HEK293T (cell line): ENCODE measurements around the gene AMZ1.

Experiments used
- BHLHE40 ChIP-seq: fragments of 450-650 bp; IDR thresholded peaks from 2 replicates; pipeline ENCODE4 v1.6.1; 2016; ENCODE audit warnings: mild to moderate bottlenecking, moderate library complexity, borderline replicate concordance
- CTBP1 ChIP-seq: fragments of 450-650 bp; IDR thresholded peaks from 2 replicates; pipeline ENCODE4 v1.6.1; 2016; ENCODE audit warnings: borderline replicate concordance
- ELF4 ChIP-seq: fragments of 450-650 bp; IDR thresholded peaks from 2 replicates; pipeline ENCODE4 v1.6.1; 2017; ENCODE audit warnings: antibody characterized with exemption
- FOXA1 ChIP-seq: fragments of 450-650 bp; IDR thresholded peaks from 2 replicates; pipeline ENCODE4 v1.6.1; 2016; ENCODE audit warnings: mild to moderate bottlenecking
- FOXK2 ChIP-seq: fragments of 450-650 bp; IDR thresholded peaks from 2 replicates; pipeline ENCODE4 v1.6.1; 2016; ENCODE audit warnings: mild to moderate bottlenecking
- FOXM1 ChIP-seq: fragments of 450-650 bp; IDR thresholded peaks from 2 replicates; pipeline ENCODE4 v1.6.1; 2017; ENCODE audit warnings: mild to moderate bottlenecking, borderline replicate concordance
- L3MBTL2 ChIP-seq: fragments of 450-650 bp; conservative IDR thresholded peaks from 2 replicates; pipeline ENCODE4 v1.6.1; 2016; ENCODE audit warnings: mild to moderate bottlenecking
- LEF1 ChIP-seq: fragments of 450-650 bp; IDR thresholded peaks from 2 replicates; pipeline ENCODE4 v1.6.1; 2017; ENCODE audit warnings: mild to moderate bottlenecking, borderline replicate concordance
- NFRKB ChIP-seq: fragments of 450-650 bp; IDR thresholded peaks from 2 replicates; pipeline ENCODE4 v1.6.1; 2016; ENCODE audit warnings: mild to moderate bottlenecking, moderate library complexity
- SP1 ChIP-seq: fragments of 450-650 bp; IDR thresholded peaks from 2 replicates; pipeline ENCODE4 v1.6.1; 2017
- SUZ12 ChIP-seq: fragments of 450-650 bp; IDR thresholded peaks from 2 replicates; pipeline ENCODE4 v1.6.1; 2016; ENCODE audit warnings: mild to moderate bottlenecking
- TARDBP ChIP-seq: fragments of 450-650 bp; IDR thresholded peaks from 2 replicates; pipeline ENCODE4 v1.6.1; 2016
- ZNF384 ChIP-seq: fragments of 450-650 bp; IDR thresholded peaks from 2 replicates; pipeline ENCODE4 v1.6.1; 2016
- TF ChIP-seq, protein P1 (sequence below): fragments of 450-650 bp; IDR thresholded peaks from 2 replicates; pipeline ENCODE4 v1.6.1; 2016

- TF ChIP-seq, protein P1, sequence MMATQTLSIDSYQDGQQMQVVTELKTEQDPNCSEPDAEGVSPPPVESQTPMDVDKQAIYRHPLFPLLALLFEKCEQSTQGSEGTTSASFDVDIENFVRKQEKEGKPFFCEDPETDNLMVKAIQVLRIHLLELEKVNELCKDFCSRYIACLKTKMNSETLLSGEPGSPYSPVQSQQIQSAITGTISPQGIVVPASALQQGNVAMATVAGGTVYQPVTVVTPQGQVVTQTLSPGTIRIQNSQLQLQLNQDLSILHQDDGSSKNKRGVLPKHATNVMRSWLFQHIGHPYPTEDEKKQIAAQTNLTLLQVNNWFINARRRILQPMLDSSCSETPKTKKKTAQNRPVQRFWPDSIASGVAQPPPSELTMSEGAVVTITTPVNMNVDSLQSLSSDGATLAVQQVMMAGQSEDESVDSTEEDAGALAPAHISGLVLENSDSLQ = no peak
- no peak for TF ChIP-seq SP1
- no peak for TF ChIP-seq CTBP1
- no peak for TF ChIP-seq LEF1
- TF ChIP-seq FOXK2 = no peak
- TF ChIP-seq ZNF384 = no peak
- no peak for TF ChIP-seq ELF4
- no peak for TF ChIP-seq FOXM1
- no peak for TF ChIP-seq L3MBTL2
- TF ChIP-seq SUZ12 = no peak
- TF ChIP-seq NFRKB = no peak
- TF ChIP-seq FOXA1 = no peak
- TF ChIP-seq BHLHE40 = no peak
- no peak for TF ChIP-seq TARDBP
These were observed 63.1 kb downstream of the AMZ1 start for GRCh38 chr7:2751086-2751485.
